BE2C (cell line): ENCODE data around the gene NPEPPS.
"Not testable (repeated sequence)": the region's sequence is repeated elsewhere in the genome, so short reads cannot be mapped to it uniquely, and the experiment has no call there.

ENCODE experiments used
- DNase-seq: peaks from one replicate; pipeline ENCODE4 v3.0.0-alpha.2; 2020
- H3K27me3 ChIP-seq: fragments of 250-450 bp; sonication (Bioruptor Pico); 2 replicates; pipeline ENCODE4 v1.5.1; 2020; ENCODE audit warnings: mild to moderate bottlenecking
- H3K36me3 ChIP-seq: fragments of 250-450 bp; sonication (Bioruptor Pico); 2 replicates; pipeline ENCODE4 v1.5.1; 2020; ENCODE audit warnings: mild to moderate bottlenecking
- H3K4me1 ChIP-seq: fragments of 250-450 bp; sonication (Bioruptor Pico); 2 replicates; pipeline ENCODE4 v1.5.1; 2020
- H3K4me3 ChIP-seq: 2 replicates; pipeline ENCODE4 v1.5.1; 2011; ENCODE audit warnings: low read depth, low read length
- H3K9me3 ChIP-seq: fragments of 250-450 bp; sonication (Bioruptor Pico); 2 replicates; pipeline ENCODE4 v1.5.1; 2020

NPEPPS gene

DNA sequence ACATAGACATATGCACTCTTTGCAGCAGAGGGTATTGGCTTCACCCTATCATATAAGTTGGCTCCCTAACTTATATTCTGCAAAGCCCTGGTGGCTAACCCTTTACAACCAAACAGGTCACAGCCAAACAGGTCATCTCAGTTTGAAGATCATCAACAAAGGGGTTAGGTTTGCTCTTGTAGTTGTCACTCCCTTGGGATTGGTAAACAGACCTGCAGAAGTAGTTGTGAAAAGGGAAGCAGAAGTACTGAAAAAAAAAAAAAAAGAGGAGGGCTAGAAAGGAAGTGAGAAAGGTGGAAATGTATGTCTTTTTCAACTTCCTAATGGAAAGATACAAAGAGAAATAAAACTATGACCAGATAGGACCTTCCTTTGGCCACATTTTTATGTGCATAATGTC lies 8.6 kb upstream of the NPEPPS start:
- H3K36me3 ChIP-seq, DNase-seq: not testable (repeated sequence)

DNA sequence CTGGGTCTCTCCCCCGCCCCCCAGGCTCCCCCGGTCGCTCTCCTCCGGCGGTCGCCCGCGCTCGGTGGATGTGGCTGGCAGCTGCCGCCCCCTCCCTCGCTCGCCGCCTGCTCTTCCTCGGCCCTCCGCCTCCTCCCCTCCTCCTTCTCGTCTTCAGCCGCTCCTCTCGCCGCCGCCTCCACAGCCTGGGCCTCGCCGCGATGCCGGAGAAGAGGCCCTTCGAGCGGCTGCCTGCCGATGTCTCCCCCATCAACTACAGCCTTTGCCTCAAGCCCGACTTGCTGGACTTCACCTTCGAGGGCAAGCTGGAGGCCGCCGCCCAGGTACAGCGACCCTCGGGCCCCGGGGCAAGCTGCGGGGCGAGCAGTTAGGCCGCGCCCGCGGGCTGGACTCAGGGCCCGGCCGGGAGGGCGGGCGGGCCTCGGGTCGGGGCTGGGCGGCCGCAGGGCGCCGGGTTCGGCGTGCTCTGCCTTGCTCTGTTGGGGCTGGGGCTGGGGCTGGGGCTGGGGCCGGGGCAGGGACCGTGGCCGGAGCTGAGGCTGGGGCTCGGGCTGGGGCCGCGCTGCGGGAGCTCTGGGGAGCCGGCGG lies 419 bp downstream of the NPEPPS start:
- H3K4me3 ChIP-seq = peak overlapping the region; percentile 67
- not testable (repeated sequence) for H3K36me3 ChIP-seq, H3K4me1 ChIP-seq, H3K9me3 ChIP-seq, H3K27me3 ChIP-seq
- DNase-seq = peak; percentile 43

More for the DNA sequence above, 8.6 kb upstream of the NPEPPS start:
- not testable (repeated sequence) for H3K9me3 ChIP-seq, H3K4me3 ChIP-seq, H3K27me3 ChIP-seq, H3K4me1 ChIP-seq

DNA sequence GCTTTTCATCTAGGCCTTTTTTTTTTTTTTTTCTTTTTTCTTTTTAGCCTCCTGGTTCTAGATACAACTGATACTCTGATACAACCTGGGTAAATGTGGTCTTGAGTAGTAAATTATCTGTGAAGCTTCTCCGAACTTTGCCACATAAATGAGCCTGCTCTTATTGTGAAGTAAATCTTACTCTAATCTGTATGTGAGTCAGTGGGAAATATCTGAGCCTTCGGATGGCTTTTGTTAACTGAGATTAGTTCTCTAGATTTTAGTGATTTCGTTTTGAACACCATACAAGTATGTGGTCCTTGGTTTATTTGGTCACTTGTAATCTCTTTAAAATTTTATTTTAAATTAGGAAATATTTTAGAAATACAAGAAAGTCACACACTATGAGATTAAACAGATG lies 8.2 kb downstream of the NPEPPS start:
- not testable (repeated sequence) for H3K4me1 ChIP-seq, H3K9me3 ChIP-seq, H3K4me3 ChIP-seq, H3K27me3 ChIP-seq, DNase-seq, H3K36me3 ChIP-seq

DNA sequence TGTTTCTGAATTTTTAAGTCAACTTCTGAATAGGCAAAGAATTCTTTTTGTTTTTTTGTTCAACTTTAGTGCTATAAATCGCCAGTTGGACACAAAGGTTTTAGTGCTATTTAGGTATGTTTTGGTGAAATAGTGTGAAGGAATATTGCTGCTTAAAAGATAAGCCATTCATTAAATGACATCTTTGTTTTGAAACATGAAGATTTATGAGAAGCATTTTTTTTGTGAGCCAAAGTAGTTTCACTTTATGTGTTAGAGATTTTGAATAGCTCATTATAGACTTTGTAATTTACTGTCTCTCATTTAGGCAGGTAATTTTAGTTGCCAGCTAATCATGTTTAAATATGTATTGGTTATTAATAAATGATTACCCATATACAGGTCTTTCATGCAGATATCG lies 10.8 kb downstream of the NPEPPS start:
- H3K4me3 ChIP-seq, DNase-seq, H3K4me1 ChIP-seq: not testable (repeated sequence)

DNA sequence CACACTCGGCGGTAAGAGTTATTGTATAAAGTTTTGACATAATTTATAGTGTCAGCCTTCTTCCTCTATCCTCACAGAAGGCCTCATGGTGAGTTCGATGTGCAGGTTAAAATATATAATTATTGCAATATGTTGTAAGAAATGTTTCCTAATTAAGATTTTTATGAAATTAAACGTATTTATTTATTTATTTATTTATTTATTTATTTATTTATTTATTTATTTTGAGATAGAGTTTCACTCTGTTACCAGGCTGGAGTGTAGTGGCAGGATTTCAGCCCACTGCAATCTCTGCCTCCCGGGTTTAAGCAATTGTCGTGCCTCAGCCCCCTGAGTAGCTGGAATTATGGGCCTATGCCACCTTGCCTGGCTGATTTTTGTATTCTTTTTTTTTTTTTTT lies 13.4 kb downstream of the NPEPPS start:
- not testable (repeated sequence) for H3K36me3 ChIP-seq, H3K27me3 ChIP-seq, H3K4me1 ChIP-seq, DNase-seq, H3K9me3 ChIP-seq, H3K4me3 ChIP-seq

More for the DNA sequence above, 10.8 kb downstream of the NPEPPS start:
- H3K36me3 ChIP-seq, H3K9me3 ChIP-seq, H3K27me3 ChIP-seq: not testable (repeated sequence)

DNA sequence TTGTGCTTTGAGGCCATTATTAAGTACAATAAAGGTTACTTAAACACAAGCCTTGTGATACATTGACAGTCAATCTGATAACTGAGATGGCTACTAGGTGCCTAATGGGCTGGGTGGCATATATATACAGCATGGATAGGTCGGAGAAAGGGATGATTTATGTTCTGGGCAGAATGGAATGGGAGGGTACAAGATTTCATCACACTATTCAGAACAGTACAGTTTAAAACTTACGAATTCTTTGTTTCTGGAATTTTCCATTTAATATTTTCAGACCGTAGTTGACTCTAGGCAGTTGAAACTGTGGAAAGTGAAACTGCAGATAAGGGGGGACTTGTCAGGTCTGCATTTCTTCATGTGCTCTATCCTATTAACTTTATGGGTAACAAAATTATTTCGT lies 23.8 kb downstream of the NPEPPS start:
- not testable (repeated sequence) for H3K4me3 ChIP-seq, H3K4me1 ChIP-seq, DNase-seq, H3K27me3 ChIP-seq, H3K36me3 ChIP-seq, H3K9me3 ChIP-seq

DNA sequence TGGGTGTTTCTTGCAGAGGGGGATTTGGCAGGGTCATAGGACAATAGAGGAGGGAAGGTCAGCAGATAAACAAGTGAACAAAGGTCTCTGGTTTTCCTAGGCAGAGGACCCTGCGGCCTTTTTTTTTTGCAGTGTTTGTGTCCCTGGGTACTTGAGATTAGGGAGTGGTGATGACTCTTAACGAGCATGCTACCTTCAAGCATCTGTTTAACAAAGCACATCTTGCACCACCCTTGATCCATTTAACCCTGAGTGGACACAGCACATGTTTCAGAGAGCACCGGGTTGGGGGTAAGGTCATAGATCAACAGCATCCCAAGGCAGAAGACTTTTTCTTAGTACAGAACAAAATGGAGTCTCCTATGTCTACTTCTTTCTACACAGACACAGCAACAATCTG lies 25.2 kb downstream of the NPEPPS start:
- H3K27me3 ChIP-seq, H3K4me1 ChIP-seq, H3K36me3 ChIP-seq, H3K4me3 ChIP-seq, H3K9me3 ChIP-seq, DNase-seq: not testable (repeated sequence)

DNA sequence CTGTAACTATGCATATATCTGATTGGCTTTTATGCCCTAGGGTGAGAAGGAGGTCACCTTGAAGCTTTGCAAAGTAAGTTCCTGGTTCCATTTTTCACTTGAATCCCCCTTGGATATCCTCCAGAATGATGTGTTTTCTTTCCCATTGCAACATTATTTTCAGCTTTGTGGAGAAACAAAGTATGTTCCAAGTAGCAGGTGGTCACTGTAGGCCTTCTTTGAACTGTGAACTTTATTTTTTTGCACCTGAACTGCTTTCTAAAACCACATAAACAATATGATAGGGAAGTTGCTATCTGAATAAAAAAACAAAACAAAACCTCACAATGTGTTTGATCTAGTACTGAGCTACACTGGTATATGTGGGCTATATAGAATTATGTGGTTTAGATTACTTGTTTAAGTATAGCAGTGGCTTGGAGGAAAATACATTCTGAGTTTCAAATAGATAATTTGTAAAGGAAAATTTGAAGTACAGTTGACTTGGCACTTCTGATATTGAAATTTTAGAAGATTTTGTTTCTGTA lies 29.7 kb downstream of the NPEPPS start:
- H3K36me3 ChIP-seq, H3K27me3 ChIP-seq, H3K4me1 ChIP-seq, DNase-seq, H3K4me3 ChIP-seq, H3K9me3 ChIP-seq: not testable (repeated sequence)

DNA sequence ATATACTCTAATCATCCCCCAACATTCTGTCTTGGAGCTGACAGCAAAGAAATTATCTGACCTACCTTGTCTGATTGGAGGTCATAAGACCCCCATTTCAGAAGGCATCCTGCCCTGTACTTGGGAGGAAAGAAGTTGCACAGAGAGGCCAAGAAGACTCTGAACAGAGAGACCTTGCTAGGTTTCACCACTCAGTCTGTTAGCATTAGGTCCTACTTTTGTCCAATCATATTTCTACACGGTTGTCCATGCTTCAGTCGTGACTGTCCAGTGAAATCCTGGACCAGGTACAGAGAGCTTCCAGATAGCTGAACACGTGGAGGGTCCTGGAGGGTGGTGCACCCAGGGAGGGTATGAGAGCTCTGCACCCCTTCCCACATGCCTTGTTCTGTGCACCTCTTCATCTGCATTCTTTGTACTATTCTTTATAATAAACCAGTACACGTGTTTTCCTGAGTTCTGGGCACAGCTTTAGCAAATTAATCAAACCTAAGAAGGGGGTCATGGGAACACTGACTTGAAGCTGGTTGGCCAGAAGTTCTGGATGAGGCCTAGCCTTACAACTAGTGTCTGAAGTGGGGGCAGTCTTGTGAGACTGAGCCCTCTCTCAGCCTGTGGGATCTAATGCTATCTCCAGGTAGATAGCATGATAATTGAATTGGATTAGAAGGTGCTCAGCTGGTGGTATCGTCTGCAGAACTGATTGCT lies 30.9 kb downstream of the NPEPPS start:
- not testable (repeated sequence) for H3K9me3 ChIP-seq, H3K27me3 ChIP-seq, H3K4me1 ChIP-seq

DNA sequence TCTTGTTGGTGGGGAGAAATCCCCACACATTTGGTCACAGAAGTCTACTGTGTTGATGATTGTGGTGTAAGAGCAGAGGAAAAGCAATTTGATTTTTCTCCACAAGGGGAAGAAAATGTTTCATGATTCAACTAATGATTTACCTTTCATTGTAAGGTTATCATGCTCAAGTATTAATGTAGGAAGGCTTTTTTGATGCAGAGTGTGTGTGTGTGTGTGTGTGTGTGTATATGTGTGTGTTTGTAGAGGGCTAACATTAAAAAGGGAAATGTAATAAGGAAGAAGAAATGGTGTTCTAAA lies 31.4 kb downstream of the NPEPPS start:
- not testable (repeated sequence) for H3K36me3 ChIP-seq, H3K27me3 ChIP-seq

More for the DNA sequence above, 30.9 kb downstream of the NPEPPS start:
- not testable (repeated sequence) for DNase-seq, H3K36me3 ChIP-seq, H3K4me3 ChIP-seq

DNA sequence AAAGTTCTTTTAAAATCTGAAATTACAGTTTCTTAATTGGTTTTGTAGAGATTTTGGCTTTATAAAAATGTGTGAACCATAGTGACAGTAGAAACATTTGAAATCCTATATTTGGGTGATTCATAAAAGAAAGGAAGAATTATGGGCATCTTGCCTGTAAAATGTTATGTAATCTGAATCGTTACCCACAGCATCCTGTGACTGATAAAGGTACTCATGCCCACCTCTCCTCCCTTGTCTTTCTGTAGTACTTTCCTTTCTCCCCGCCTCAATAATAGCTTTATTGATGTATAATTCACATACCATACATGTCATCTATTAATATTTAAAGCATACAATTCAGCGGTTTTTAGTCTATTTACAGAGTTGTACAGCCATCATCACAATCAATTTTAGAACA lies 36.4 kb downstream of the NPEPPS start:
- H3K4me3 ChIP-seq, H3K9me3 ChIP-seq, H3K4me1 ChIP-seq, DNase-seq, H3K27me3 ChIP-seq, H3K36me3 ChIP-seq: not testable (repeated sequence)

More for the DNA sequence above, 31.4 kb downstream of the NPEPPS start:
- not testable (repeated sequence) for DNase-seq, H3K4me3 ChIP-seq, H3K9me3 ChIP-seq, H3K4me1 ChIP-seq

DNA sequence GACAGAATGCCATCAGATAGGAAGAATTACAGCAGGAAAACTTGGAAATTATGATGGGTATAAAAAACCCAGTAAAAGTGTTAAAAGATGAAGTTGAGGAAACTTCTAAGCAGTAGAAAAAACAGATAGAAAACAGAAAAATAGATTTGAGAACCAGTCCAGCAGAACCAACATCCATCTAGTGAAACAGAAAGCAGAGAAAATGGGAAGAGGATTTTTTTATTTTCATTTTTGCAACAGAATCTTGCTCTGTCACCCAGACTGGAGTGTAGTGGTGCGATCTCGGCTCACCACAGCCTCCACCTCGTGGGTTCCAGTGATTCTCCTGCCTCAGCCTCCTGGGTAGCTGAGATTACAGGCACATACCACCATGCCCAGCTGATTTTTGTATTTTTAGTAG lies 41.7 kb downstream of the NPEPPS start:
- not testable (repeated sequence) for H3K36me3 ChIP-seq, H3K4me1 ChIP-seq, DNase-seq, H3K4me3 ChIP-seq, H3K27me3 ChIP-seq, H3K9me3 ChIP-seq

DNA sequence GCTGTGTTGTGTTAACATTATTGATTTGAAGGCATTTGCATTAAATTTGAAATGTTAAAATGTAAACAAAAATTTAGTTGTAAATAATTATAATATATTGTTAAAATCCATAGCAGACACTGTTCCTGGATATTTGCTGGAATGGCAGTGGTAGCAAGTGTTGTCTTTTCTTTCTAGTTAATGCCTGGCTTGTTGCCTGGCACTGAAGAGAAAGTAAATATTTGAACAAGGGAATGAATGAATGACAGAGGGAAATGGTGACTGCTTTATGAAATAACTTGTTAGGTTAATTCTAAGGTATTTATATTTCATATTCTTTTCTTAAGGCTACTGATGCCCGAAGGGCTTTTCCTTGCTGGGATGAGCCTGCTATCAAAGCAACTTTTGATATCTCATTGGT lies 51.5 kb downstream of the NPEPPS start:
- H3K9me3 ChIP-seq, H3K27me3 ChIP-seq, H3K4me3 ChIP-seq, DNase-seq, H3K4me1 ChIP-seq, H3K36me3 ChIP-seq: not testable (repeated sequence)

DNA sequence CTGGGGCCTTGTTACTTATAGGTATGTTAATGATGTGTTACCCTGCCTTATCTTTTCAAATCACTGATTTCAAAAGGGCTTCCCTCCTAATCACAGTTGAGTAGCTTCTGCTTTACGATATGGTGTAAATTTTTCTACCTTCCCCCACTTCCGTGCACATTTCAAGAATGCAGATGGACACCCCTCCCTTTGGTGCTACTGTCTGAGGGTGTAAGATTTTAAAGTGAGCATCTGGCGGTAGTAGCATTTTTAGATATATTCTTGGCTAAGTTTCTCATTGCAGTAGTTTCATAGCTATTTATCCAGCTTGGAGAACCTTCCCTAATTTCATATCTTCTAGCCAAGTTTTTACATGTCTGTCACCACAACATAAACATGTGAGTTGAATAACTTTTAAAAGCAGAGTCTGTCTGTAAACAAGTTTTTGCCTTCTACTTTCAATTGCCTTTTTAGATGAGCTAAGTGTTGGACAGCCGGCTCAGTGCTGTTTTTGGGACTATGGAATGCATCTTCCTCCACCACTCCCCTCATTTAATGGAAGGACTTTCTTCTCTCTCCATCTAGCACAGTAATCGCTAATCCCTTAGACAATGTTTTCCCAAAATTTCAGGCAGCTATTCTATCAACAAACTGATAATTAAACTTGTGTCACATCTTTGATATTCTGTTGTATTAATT lies 55.6 kb downstream of the NPEPPS start:
- not testable (repeated sequence) for H3K9me3 ChIP-seq, H3K4me1 ChIP-seq, H3K27me3 ChIP-seq, DNase-seq, H3K36me3 ChIP-seq, H3K4me3 ChIP-seq

DNA sequence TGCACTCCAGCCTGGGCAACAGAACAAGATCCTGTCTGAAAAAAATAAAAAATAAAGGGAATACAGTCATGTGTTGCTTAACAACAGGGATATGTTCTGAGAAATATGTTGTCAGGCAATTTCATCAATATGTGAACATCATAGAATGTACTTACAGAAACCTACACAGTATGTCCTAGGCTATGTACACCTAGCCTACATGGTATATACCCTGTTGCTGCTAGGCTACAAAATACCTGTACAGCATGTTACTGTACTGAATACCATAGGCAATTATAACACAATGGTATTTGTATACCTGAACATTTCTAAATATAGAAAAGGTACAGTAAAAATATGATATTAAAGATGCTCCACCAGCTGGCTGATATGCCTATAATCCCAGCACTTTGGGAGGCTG lies 62.6 kb downstream of the NPEPPS start:
- H3K36me3 ChIP-seq = peaks cover 28% of the 10 kb centered on the region
- DNase-seq, H3K27me3 ChIP-seq, H3K4me1 ChIP-seq, H3K9me3 ChIP-seq, H3K4me3 ChIP-seq: not testable (repeated sequence)
